HepG2 (cell line): ENCODE measurements around the gene PLK2. TPM values are rescaled to one million over a fixed set of nuclear protein-coding genes. Genes with fewer than 3 reads are reported as not detected.

Experiments
- DMTF1 ChIP-seq: sonication (generic); formaldehyde crosslinking; IDR thresholded peaks from 2 replicates; pipeline ENCODE4 v1.4.0; 2020; ENCODE audit warnings: mild to moderate bottlenecking, missing genetic modification reagents
- FUBP1 ChIP-seq: sonication (generic); formaldehyde crosslinking; IDR thresholded peaks from 2 replicates; pipeline ENCODE4 v1.5.1; 2020; ENCODE audit warnings: missing genetic modification reagents, mild to moderate bottlenecking, borderline replicate concordance
- MEF2D ChIP-seq: sonication (generic); formaldehyde crosslinking; IDR thresholded peaks from 2 replicates; pipeline ENCODE4 v1.5.1; 2020; ENCODE audit warnings: mild to moderate bottlenecking, missing genetic modification reagents
- POLR2A ChIP-seq, 2 experiments: IDR thresholded peaks; 2 replicates each; pipeline ENCODE4 v1.6.1; 2011; ENCODE audit warnings: low read depth in 2 of 2, low read length in 2 of 2, mild to moderate bottlenecking in 1 of 2, moderate library complexity in 1 of 2; ENCODE audit not compliant: insufficient read depth in 1 of 2
- PRMT3 ChIP-seq: sonication (generic); formaldehyde crosslinking; IDR thresholded peaks from 2 replicates; pipeline ENCODE4 v1.8.1; 2022; ENCODE audit warnings: low read depth, mild to moderate bottlenecking, moderate library complexity, missing genetic modification reagents, borderline replicate concordance
- SOX13 ChIP-seq, 3 experiments: fragments of 450-650 bp in 1 of 3; sonication (generic) in 1 of 3; formaldehyde crosslinking in 1 of 3; IDR thresholded peaks in 2 of 3; conservative IDR thresholded peaks in 1 of 3; 2 replicates each; pipeline versions ENCODE4 v1.5.0 to v1.6.1; 2016 to 2020; ENCODE audit warnings: antibody characterized with exemption in 1 of 3, mild to moderate bottlenecking in 1 of 3, missing compliant biosample characterization in 1 of 3, missing genetic modification reagents in 1 of 3, moderate library complexity in 1 of 3
- ZBTB10 ChIP-seq: sonication (generic); formaldehyde crosslinking; IDR thresholded peaks from 2 replicates; pipeline ENCODE4 v1.4.0; 2020; ENCODE audit warnings: missing genetic modification reagents, borderline replicate concordance
- ZFP36 ChIP-seq: fragments of 150-350 bp; IDR thresholded peaks from 2 replicates; pipeline ENCODE4 v1.6.1; 2018; ENCODE audit warnings: borderline replicate concordance, low read length, low read depth; ENCODE audit not compliant: partially characterized antibody
- ZNF225 ChIP-seq: sonication (generic); formaldehyde crosslinking; IDR thresholded peaks from 2 replicates; pipeline ENCODE4 v1.4.0; 2020; ENCODE audit warnings: mild to moderate bottlenecking, missing genetic modification reagents
- ZNF501 ChIP-seq: sonication (generic); formaldehyde crosslinking; IDR thresholded peaks from 2 replicates; pipeline ENCODE4 v1.5.1; 2020; ENCODE audit warnings: mild to moderate bottlenecking, moderate library complexity, missing genetic modification reagents
- ZNF646 ChIP-seq: sonication (generic); formaldehyde crosslinking; IDR thresholded peaks from 2 replicates; pipeline ENCODE4 v1.9.0; 2021; ENCODE audit warnings: mild to moderate bottlenecking, missing genetic modification reagents
- ZNF770 ChIP-seq: sonication (generic); formaldehyde crosslinking; IDR thresholded peaks from 2 replicates; pipeline ENCODE4 v1.5.0; 2020; ENCODE audit warnings: mild to moderate bottlenecking, missing genetic modification reagents
- polyA plus RNA-seq, 8 experiments: library from polyadenylated mRNA; depleted of rRNA in 3 of 8; stranded (reverse) in 7 of 8; unstranded in 1 of 8; fragments of >200 nt; fragmentation: Illumina TruSeq in 4 of 8; extraction: Trizol in 4 of 8; gene quantifications; 2 replicates each; pipeline versions ENCODE4 v1.2.1 to v1.2.3, GENCODE V29; 2011 to 2016; ENCODE audit warnings: low read depth in 4 of 8, missing spikeins in 1 of 8, mixed read lengths in 1 of 8; ENCODE audit not compliant: insufficient read depth in 1 of 8
- total RNA-seq, 5 experiments: library from RNA; depleted of rRNA; stranded (reverse); fragments of >200 nt; fragmentation: Illumina TruSeq; extraction: Trizol; gene quantifications; 2 replicates each; pipeline ENCODE4 v1.2.3, GENCODE V29; 2016; ENCODE audit warnings: low read depth in 1 of 5

Gene PLK2
- total and polyA plus RNA-seq, 2 of the 13 experiments (the other 11 are each of a cell fraction or from before 2014, with no cell fraction given) = 9.6 to 29.6 TPM

GRCh38 chr5:58462154-58462553, 2.3 kb upstream of the PLK2 start (continued):
- TF ChIP-seq MEF2D (CRISPR knock-in tag) (no peak), ZNF770 (CRISPR knock-in tag) (no peak), ZBTB10 (CRISPR knock-in tag) (no peak), DMTF1 (CRISPR knock-in tag) (no peak), ZFP36 (no peak), SOX13 (IDR thresholded peaks at IDR 0.05) (no peak), SOX13 (CRISPR knock-in tag; conservative IDR thresholded peaks at IDR 0.05 in 1 of 2, IDR thresholded peaks at IDR 0.05 in 1 of 2) (peak in 1 of 2 experiments; percentile 58; a peak in 1 of 4 replicates), ZNF501 (no peak), ZNF225 (CRISPR knock-in tag) (no peak), POLR2A (IDR thresholded peaks at IDR 0.05; ENCODE audit: insufficient read depth in 1 of 2, low read depth in 2 of 2, low read length in 2 of 2) (peak in 1 of 2 experiments; percentile 42; a peak in 1 of 4 replicates), FUBP1 (CRISPR knock-in tag) (no peak), ZNF646 (CRISPR knock-in tag) (no peak), PRMT3 (CRISPR knock-in tag) (no peak)
